HG03108 (cell line): Measurements from ENCODE around the gene CAPS.

Experiments used
- ATAC-seq: cut with Tn5 transposase; IDR thresholded peaks from one replicate; pipeline ENCODE4 v1.9.1; 2021; ENCODE audit warnings: moderate library complexity; ENCODE audit not compliant: unreplicated experiment

Gene CAPS

GRCh38 chr19:5891938-5892771 lies 21.9 kb upstream of the CAPS start:
- ATAC-seq = no peak

GRCh38 chr19:5892772-5893275 lies 21.2 kb upstream of the CAPS start:
- ATAC-seq = no peak

- ATAC-seq = no peak
Measured at GRCh38 chr19:5893296-5893903, 20.7 kb upstream of the CAPS start.

- ATAC-seq = no peak
Measured at GRCh38 chr19:5893907-5894703, 19.9 kb upstream of the CAPS start.

GRCh38 chr19:5894704-5895349 lies 19.2 kb upstream of the CAPS start:
- no peak for ATAC-seq

- ATAC-seq = no peak
Measured at GRCh38 chr19:5895409-5895808, 18.6 kb upstream of the CAPS start.

- no peak for ATAC-seq
Measured at GRCh38 chr19:5895890-5896289, 18.2 kb upstream of the CAPS start.

GRCh38 chr19:5896365-5897076 lies 17.5 kb upstream of the CAPS start:
- no peak for ATAC-seq

GRCh38 chr19:5897189-5897969 lies 16.7 kb upstream of the CAPS start:
- no peak for ATAC-seq

- no peak for ATAC-seq
Measured at GRCh38 chr19:5899728-5900526, 14.1 kb upstream of the CAPS start.

- no peak for ATAC-seq
Measured at GRCh38 chr19:5900976-5901375, 13.1 kb upstream of the CAPS start.

- no peak for ATAC-seq
Measured at GRCh38 chr19:5903056-5903623, 10.9 kb upstream of the CAPS start.

GRCh38 chr19:5903624-5904351 lies 10.3 kb upstream of the CAPS start, which contains the start of gene NDUFA11:
TSS of gene NDUFA11 (minus strand) at chr19:5903790. CDS start at chr19:5903708, 82 bp downstream.
- peak; percentile 27 for ATAC-seq

GRCh38 chr19:5904352-5905113 lies 9.5 kb upstream of the CAPS start, which contains the start of gene VMAC:
TSS of gene VMAC (plus strand) at chr19:5904872. CDS start at chr19:5904891, 19 bp downstream.
- ATAC-seq = peak; percentile 76

- ATAC-seq = no peak
Measured at GRCh38 chr19:5905114-5905778, 8.8 kb upstream of the CAPS start.

- no peak for ATAC-seq
Measured at GRCh38 chr19:5907241-5907640, 6.8 kb upstream of the CAPS start.
